ENCODE data around the gene PLEKHA7.

DNA sequence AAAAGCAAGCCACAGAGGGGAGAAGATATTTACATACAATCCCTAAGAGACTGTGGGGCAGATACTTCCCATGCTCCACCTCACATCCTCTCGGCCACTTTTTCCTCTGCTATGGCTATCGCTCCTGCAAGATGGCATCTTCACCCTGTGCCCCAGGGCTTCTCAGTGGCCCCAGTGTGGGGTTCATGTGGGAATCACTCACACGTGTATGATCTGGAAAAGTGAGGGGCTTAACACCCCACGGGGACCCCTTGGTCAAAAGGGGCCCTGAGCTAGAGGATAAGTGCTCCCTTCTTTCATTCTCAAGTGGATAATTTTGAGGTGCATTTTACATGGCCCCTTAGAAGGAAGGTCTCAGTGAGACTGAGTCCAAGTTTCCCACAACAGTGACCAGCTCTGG is 247.1 kb downstream of the PLEKHA7 start:
- TF ChIP-seq POLR2A (IDR thresholded peaks at IDR 0.05; ENCODE audit: low read length), result no peak
- TF ChIP-seq GATA1 (IDR thresholded peaks at IDR 0.05; ENCODE audit: low read depth, low read length), result no peak
